H1 (cell line): ENCODE data around the gene NEB. TPM values are rescaled to one million over a fixed set of nuclear protein-coding genes. Genes with fewer than 3 reads are reported as not detected.

Source experiments
- GABPA ChIP-seq: IDR thresholded peaks from 2 replicates; pipeline ENCODE4 v1.6.1; 2011; ENCODE audit warnings: mild to moderate bottlenecking, low read length, moderate library complexity, borderline replicate concordance; ENCODE audit not compliant: insufficient read depth
- JUN ChIP-seq: IDR thresholded peaks from 2 replicates; pipeline ENCODE4 v1.6.1; 2011; ENCODE audit warnings: low read depth, mild to moderate bottlenecking, improper control_type of control experiment, low read length
- KDM1A ChIP-seq: fragments of 200-600, 300-600 bp; sonication (generic); IDR thresholded peaks from 2 replicates; pipeline ENCODE4 v1.7.1; 2016; ENCODE audit warnings: mild to moderate bottlenecking, low read length, borderline replicate concordance
- KDM5A ChIP-seq: fragments of 200-600 bp; IDR thresholded peaks from 2 replicates; pipeline ENCODE4 v1.7.1; 2012; ENCODE audit warnings: mild to moderate bottlenecking, low read length, inconsistent platforms, mixed read lengths
- NRF1 ChIP-seq: IDR thresholded peaks from 2 replicates; pipeline ENCODE4 v1.6.1; 2011; ENCODE audit warnings: mild to moderate bottlenecking, low read depth, low read length, improper control_type of control experiment
- POLR2A ChIP-seq, 2 experiments: IDR thresholded peaks; 1 replicate in 1 of 2; 2 replicates in 1 of 2; pipeline ENCODE4 v1.6.1; 2011; ENCODE audit warnings: low read depth in 2 of 2, low read length in 2 of 2, mild to moderate bottlenecking in 2 of 2; ENCODE audit errors: control extremely low read depth in 1 of 2
- RNF2 ChIP-seq: fragments of 200-900, 300-1000 bp; sonication (generic); IDR thresholded peaks from 2 replicates; pipeline ENCODE4 v1.7.1; 2016; ENCODE audit warnings: borderline replicate concordance, low read depth, mild to moderate bottlenecking, antibody characterized with exemption, low read length; ENCODE audit not compliant: poor library complexity, severe bottlenecking; ENCODE audit errors: missing control alignments
- SIX5 ChIP-seq: IDR thresholded peaks from 2 replicates; pipeline ENCODE4 v1.6.1; 2011; ENCODE audit warnings: mild to moderate bottlenecking, low read depth, low read length
- TAF1 ChIP-seq: IDR thresholded peaks from 2 replicates; pipeline ENCODE4 v1.6.1; 2011; ENCODE audit warnings: mild to moderate bottlenecking, low read depth, low read length
- polyA plus RNA-seq, 7 experiments: library from polyadenylated mRNA; depleted of rRNA in 3 of 7; stranded (reverse) in 5 of 7; unstranded in 2 of 7; fragments of >200 nt in 5 of 7; fragments of 200-250 nt in 2 of 7; gene quantifications; 1 replicate in 5 of 7; 2 replicates in 1 of 7; 4 replicates in 1 of 7; pipeline versions ENCODE4 v1.2.1 to v1.2.3, GENCODE V29; 2011 to 2013; ENCODE audit warnings: missing spikeins in 2 of 7, mixed read lengths in 2 of 7
- total RNA-seq: library from RNA; stranded (reverse); fragmentation: NEBNext Ultra II Directional; extraction: Animal tissue kit (Norgen Biotek cat#: 25700); gene quantifications from 2 replicates; pipeline ENCODE4 v1.2.1, GENCODE V29; 2021
- TF ChIP-seq, protein P1 (sequence below): fragments of 300-600 bp; sonication (generic); IDR thresholded peaks from 2 replicates; pipeline ENCODE4 v1.7.1; 2012; ENCODE audit warnings: low read length, moderate library complexity, mild to moderate bottlenecking, inconsistent platforms; ENCODE audit not compliant: insufficient replicate concordance

NEB gene
- total and polyA plus RNA-seq, 2 of the 8 experiments (the other 6 are each of a cell fraction or from before 2014, with no cell fraction given), result 1.4 to 2.5 TPM

DNA sequence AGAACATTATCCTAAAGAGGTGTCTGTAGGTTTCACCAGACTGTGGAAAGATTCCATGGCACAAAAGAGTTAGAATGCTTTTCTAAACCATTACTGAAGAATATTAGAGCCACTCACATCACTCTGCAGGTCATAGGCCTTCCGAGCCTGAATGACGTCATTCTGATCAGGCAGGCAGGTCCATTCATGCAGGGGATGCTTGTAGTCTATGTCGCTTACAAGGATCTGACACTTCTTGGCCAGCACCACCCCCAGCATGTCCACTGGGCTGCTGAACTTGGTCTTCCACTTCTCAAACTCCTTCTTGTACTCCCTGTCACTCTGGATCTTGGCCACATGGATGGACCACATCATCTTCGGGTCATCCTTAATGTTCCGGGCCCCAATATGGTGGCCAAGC is 120.1 kb downstream of the NEB start (continued):
- TF ChIP-seq, protein P1, sequence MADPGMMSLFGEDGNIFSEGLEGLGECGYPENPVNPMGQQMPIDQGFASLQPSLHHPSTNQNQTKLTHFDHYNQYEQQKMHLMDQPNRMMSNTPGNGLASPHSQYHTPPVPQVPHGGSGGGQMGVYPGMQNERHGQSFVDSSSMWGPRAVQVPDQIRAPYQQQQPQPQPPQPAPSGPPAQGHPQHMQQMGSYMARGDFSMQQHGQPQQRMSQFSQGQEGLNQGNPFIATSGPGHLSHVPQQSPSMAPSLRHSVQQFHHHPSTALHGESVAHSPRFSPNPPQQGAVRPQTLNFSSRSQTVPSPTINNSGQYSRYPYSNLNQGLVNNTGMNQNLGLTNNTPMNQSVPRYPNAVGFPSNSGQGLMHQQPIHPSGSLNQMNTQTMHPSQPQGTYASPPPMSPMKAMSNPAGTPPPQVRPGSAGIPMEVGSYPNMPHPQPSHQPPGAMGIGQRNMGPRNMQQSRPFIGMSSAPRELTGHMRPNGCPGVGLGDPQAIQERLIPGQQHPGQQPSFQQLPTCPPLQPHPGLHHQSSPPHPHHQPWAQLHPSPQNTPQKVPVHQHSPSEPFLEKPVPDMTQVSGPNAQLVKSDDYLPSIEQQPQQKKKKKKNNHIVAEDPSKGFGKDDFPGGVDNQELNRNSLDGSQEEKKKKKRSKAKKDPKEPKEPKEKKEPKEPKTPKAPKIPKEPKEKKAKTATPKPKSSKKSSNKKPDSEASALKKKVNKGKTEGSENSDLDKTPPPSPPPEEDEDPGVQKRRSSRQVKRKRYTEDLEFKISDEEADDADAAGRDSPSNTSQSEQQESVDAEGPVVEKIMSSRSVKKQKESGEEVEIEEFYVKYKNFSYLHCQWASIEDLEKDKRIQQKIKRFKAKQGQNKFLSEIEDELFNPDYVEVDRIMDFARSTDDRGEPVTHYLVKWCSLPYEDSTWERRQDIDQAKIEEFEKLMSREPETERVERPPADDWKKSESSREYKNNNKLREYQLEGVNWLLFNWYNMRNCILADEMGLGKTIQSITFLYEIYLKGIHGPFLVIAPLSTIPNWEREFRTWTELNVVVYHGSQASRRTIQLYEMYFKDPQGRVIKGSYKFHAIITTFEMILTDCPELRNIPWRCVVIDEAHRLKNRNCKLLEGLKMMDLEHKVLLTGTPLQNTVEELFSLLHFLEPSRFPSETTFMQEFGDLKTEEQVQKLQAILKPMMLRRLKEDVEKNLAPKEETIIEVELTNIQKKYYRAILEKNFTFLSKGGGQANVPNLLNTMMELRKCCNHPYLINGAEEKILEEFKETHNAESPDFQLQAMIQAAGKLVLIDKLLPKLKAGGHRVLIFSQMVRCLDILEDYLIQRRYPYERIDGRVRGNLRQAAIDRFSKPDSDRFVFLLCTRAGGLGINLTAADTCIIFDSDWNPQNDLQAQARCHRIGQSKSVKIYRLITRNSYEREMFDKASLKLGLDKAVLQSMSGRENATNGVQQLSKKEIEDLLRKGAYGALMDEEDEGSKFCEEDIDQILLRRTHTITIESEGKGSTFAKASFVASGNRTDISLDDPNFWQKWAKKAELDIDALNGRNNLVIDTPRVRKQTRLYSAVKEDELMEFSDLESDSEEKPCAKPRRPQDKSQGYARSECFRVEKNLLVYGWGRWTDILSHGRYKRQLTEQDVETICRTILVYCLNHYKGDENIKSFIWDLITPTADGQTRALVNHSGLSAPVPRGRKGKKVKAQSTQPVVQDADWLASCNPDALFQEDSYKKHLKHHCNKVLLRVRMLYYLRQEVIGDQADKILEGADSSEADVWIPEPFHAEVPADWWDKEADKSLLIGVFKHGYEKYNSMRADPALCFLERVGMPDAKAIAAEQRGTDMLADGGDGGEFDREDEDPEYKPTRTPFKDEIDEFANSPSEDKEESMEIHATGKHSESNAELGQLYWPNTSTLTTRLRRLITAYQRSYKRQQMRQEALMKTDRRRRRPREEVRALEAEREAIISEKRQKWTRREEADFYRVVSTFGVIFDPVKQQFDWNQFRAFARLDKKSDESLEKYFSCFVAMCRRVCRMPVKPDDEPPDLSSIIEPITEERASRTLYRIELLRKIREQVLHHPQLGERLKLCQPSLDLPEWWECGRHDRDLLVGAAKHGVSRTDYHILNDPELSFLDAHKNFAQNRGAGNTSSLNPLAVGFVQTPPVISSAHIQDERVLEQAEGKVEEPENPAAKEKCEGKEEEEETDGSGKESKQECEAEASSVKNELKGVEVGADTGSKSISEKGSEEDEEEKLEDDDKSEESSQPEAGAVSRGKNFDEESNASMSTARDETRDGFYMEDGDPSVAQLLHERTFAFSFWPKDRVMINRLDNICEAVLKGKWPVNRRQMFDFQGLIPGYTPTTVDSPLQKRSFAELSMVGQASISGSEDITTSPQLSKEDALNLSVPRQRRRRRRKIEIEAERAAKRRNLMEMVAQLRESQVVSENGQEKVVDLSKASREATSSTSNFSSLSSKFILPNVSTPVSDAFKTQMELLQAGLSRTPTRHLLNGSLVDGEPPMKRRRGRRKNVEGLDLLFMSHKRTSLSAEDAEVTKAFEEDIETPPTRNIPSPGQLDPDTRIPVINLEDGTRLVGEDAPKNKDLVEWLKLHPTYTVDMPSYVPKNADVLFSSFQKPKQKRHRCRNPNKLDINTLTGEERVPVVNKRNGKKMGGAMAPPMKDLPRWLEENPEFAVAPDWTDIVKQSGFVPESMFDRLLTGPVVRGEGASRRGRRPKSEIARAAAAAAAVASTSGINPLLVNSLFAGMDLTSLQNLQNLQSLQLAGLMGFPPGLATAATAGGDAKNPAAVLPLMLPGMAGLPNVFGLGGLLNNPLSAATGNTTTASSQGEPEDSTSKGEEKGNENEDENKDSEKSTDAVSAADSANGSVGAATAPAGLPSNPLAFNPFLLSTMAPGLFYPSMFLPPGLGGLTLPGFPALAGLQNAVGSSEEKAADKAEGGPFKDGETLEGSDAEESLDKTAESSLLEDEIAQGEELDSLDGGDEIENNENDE, result no peak
- TF ChIP-seq RNF2 (no peak), KDM5A (no peak), SIX5 (no peak), KDM1A (no peak), JUN (no peak), TAF1 (no peak), GABPA (no peak), NRF1 (no peak), POLR2A (IDR thresholded peaks at IDR 0.05; ENCODE audit: control extremely low read depth in 1 of 2, low read depth in 2 of 2, low read length in 2 of 2) (no peak)
